ENCODE results near the gene KIF5C.

KIF5C gene

DNA sequence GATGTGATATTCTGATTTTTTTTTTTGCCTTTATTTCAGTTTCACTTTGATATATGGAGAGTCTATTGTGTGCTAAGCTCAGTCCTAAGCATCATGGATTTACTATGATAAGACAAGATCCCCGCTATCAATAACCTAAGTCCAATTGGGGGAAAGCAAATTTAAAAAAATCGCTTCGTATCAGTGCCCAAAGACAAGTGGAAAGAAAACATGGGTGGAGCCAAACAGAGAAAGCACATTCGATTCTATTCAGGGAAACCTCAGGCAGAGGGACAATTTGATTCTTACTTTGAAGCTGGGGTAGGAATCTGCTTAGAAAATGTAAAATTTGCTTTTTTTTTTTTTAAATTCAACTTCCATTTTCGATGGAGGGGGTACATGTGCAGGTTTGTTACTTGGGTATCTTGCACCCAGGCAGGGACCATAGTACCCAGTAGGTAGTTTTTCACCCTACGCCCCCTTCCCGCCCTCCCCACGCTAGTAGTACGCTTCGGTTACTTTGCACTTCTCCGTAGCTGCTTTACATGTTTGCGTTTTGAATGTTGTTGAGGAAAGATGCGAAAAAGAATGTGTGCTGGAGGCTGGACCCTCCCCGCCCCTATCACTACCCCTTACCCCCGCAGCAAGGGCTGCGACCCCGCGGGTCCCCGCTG is 12.4 kb downstream of the KIF5C start:
- no peak for DNase-seq (ENCODE audit: low read depth)

DNA sequence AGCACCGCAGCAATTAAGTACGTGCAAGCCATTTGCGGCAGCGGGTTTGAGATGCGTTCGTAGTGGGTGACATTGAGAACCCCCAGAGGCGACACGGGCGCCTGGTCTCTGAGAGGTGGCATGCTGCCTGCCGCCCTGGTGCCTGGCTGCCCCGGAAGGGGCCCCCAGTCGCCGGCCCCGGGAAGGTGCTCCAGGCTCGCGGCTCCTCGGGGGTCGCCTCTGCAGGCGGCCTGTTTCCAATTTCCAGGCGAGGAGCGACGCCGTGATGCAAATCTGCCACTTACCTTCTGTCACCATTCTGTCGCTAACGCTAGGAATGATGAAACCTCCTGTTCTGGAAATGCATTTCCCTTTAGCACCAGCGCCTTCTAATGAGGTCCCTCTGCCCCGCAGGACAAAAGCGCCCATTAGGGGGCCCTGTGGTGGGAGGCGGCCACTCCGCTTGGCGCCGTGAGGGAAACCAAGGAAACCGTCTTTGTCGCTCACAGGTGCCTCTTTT is 13.0 kb downstream of the KIF5C start:
- DNase-seq (ENCODE audit: low read depth) = no peak

DNA sequence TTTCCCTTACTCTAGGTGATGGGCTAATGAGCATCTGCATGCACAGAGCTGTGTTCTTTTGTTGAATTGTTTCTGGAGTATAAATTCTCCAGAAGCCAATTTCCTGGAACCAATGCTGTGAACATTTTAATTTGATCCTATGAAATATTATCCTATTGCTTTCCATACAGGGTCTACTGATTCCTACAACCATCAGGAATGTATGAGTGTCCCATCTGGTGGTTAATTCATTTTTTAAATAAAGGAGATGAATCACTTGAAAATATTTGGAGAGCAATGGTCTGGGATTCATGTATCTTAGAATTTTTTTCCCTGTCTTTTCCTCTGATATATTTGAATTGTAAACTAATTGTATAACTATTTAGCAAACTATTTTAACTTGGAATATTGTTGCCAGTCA is 14.0 kb downstream of the KIF5C start:
- no peak for DNase-seq (ENCODE audit: low read depth)

DNA sequence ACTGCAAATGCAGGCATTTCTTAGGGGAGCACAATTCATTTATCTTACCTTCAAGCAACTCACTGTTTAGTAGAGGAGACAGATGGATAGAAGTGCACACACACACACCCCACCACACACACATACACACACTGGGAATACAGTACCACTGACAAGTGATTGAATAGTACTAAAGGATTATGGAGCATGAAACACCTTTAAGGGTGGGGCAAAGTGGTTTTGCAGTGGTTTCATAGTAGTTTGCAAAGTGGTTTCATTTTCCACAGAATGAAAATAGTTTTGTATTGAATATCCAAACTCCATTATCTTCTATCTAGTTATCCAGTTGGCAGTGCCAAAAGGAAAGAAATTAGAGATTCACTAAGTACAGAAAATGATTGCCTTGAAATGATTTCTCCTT is 18.9 kb downstream of the KIF5C start:
- no peak for DNase-seq (ENCODE audit: low read depth)

DNA sequence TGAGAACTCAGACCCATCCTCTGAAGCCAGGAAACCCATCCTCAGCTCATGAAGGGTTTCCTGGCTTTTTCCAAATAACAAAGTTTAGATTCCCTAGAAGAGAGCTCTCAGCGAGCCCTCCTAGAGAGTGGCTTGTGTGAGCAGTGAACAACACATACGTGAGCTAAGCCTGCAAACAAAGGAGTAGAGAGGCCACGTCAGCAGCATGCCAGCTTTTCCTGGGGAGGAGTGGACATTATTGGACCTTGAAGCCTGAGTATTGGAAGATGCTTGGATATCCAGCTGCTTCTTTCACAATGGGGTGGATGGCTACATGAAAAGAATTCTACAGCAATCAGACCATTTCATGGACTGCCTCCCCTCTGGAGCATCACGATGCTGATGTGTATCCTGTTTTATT is 21.1 kb downstream of the KIF5C start:
- no peak for DNase-seq (ENCODE audit: low read depth)

DNA sequence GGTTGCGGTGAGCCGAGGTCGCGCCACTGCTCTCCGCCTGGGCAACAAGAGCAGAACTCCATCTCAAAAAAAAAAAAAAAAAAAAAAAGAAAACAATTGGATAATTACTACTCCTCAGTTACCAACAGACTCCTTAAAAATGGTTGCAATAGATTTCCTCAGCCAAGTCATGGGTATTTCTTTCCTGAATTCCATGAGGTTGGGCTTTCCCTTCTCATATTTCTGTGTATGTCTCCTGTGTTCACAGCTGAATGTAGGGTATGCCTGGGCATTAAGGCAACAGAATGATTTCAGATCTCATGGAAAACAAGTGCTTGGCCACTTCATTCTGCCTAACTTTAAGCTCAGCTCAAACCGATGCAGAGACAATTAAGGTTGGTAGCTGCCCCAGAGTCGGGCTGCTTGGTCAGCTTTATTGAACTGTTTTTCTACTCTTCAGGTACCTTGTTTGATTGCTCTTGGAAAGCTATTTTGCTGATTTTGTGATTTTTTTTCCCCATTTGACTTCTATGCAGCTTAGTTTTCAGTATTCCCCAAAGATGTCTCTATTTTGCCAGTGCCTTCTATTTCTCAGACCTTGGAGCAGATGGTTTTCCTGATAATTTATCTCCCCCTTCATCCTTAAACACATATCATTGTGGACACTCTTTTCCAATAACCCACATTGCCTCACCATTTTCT is 24.8 kb downstream of the KIF5C start:
- DNase-seq (ENCODE audit: low read depth) = no peak

DNA sequence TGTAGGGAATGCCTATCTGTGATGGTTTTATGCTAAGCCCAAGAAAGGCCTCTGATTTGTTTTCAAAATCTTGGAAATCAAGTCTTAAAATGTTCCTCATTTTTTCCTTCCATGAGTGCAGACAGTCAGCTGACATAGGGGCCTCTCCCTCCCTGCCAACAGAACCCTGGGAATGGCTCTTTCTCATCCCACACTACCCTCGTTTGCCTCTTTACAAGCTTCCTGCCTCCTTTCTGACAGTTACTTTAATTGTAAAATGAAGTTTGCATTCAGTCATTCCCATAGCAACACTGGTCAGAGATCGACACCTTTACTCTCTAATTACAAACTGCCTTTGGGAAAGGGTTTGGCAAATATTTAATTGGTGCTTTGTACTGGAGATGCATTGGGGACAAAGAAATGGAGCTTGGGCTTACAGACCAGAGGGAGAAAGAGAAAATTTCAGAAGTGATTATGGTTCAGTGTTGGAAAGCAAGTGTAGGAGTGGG is 25.4 kb downstream of the KIF5C start:
- DNase-seq (ENCODE audit: low read depth) = no peak

DNA sequence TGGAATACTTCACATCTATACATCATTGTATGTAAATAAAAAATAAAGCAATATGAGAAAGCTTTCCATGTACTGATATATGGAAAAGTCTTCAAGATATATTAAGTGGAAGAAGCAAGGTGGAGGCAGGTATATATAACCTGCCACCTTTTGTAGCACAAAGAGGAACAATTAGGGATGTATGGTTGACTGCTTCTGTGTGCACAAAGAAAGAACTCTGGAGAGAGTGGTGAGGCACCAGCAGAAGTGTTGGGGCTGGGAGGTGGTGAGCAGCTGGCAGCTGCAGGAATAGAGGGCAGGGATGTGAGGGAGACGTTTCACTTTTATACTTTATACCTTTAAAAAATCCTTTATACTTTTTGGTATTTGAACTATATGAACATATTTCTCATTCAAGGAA is 26.1 kb downstream of the KIF5C start:
- no peak for DNase-seq (ENCODE audit: low read depth)

DNA sequence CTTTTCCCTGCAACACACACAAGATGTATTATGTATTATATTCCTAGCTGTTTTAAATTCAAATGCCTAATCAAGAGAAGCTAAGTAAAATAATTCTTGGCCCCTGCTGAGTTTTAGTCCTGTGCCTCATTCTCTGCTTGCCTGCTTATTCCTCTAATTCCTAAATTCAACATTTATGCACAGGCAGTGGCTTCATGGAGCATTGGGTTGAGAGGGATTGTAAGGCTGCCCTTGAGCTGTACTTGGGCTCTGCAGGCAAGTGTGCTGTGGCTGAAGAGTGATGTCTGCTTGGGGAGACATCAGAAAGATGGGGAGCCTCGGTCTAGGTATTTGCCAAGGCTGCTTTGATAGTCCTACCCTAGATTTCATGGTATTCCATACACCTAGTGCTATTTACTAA is 27.8 kb downstream of the KIF5C start:
- no peak for DNase-seq (ENCODE audit: low read depth)

DNA sequence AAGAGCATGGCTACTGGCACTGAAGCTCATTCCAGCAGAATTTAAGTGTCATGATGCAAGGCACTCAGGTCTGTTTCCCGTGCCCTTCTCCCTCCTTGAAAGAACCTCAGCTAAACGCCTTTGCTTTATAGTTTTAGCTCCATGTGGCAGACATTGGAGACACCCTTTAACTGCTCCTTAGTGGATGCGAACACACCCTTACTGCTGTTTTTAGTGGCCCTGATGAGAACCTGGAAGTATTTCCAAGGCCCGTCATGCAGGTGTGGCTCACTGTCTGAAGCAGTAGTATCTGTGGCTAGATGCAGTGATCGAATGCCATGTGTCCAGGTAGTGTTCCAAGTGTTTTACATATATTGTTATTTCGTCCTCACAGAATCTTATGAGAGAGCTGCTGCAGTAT is 28.3 kb downstream of the KIF5C start:
- no peak for DNase-seq (ENCODE audit: low read depth)

DNA sequence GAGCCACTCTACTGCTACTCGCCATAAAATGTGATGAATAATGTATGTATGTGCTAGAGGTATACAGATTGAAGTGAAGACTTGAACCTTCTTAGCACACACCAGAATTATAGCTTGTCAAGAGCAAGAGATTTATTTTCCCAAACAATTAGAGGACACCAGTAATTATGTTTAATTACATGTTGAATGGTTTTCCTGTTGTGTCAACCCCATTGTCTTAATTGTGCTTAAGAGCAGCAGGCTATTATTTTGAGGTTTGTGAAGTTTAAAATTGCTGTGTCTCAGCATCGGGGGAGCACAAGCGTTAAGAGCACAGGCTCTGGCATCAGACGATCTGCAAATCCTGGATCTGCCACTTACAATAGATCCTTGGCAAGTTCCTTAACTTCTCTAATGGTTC is 29.0 kb downstream of the KIF5C start:
- DNase-seq (ENCODE audit: low read depth) = no peak

DNA sequence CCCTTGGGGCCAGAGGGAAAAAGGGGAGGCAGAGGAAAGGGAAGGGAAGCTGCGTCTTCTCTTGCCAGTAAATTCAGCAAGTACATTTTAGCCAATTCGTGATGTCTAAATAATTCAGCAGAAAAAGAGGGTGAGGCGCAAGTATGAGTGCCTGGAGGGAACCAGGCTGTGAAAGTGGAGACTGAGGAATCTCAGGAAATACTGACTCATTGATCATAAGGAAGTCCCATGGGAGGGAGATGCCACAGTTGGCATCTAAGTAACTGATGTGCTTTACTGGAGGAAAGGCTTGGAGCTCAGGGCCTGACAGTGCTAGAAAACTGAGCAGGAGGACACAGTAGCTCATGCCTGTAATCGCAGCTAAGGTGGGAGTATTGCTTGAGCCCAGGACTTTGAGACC is 31.1 kb downstream of the KIF5C start:
- no peak for DNase-seq (ENCODE audit: low read depth)

DNA sequence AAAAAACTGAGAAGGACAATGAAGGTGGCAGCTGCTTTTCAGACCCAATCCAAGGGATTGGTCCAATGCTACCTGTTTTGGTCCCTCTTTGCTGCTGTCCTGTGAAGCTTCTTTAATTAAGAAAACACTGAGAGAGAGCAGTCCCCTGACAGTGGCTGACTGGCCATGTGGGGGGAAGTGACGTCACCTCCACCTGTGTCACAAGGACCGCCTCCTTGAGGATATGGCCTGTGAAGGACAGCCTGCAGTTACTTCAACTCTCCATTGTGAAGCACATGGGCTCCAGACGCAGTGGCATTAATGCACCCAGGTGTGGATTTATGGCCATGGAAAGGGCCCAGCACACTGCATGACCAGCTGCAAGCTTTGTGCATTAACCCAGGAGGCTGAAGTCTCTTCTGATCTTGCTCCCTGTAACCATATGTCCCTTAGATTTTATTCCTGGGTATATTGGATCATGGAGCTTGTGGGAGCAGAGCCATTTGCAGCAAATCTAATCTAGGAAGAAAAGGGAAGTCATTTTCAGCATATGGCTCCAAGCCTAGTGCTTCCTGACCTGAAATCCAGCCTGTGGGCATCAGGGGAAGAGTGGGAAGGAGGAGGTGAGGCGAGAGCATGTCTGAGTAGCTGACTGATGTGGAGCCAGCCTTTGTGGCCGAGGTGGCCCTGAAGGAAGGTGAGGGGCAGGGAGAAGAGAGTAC is 32.2 kb downstream of the KIF5C start:
- no peak for DNase-seq (ENCODE audit: low read depth)

DNA sequence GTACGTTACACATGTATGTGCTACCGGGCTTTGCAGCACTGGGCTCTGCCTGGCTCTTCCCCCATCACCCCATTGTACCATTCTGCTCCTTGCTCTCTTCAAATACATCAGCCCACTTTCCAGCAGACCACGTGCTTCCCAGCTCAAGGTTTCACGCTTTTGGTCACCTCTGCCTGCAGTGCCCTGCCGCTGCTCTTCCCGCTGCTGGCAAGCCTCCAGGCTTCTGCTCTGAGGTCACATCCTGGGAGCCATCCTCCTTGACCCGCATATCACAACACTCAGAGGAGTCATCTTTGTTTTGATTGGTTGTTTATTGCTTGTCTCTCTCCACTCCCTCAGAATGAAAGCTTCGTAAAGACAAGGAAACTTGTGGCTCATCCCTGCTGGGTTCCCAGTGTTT is 34.1 kb downstream of the KIF5C start:
- no peak for DNase-seq (ENCODE audit: low read depth)

DNA sequence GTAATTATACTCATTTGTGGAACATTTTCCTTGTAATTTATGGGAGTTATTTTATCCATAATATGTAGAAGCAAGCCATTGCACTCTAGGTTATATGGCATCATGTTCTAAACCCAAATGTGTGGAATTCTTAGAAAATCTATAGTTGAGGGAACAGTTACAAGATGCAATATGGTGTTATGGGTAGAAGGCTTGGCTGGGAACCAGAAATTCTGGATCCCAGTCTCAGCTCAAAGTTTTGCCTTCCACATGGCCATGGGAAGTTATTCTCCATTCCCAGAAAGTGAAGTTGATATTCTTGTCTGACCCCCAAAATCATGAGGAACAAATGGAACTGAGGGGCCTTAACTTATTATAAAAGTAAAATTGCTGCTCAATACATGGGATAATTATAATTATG is 38.0 kb downstream of the KIF5C start:
- DNase-seq (ENCODE audit: low read depth) = no peak

DNA sequence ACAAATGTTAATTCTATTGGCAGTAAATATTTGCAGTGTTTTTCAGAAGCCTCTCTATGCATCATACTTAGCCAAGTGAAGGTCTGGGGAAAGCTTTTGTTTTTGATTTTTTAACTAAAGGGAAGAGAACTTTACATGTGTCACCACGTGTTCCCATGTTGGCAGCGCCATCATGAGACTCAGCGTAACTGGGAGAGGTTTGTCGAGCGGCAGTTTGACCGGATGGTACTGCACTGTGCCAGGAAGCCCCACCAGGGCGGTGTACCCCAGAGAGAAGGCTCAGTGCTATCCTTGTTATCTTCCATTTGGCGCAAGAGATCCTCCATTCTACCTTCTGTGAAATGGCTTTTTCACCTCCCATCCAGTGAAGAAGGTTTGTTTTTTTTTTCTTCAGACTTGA is 38.5 kb downstream of the KIF5C start:
- DNase-seq (ENCODE audit: low read depth) = no peak

DNA sequence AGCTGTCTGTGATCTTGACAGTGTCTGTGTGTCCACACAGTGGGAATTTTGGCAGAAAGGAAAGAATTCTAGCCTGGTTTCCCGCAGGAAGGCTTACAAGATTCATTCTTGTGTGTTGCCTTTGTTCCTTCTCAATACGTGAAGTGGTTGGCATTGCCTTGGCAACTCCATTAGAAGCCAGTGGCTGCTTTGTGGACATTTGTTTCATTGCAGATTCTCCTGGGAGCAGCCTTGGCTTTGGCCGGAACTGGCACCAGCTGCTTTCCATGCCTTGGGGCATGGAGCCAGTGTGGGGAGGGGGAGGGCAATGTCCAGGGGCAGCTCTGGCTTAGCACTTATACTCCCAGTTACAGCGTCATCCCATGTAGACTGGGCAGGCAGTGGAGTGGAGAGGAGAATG is 39.4 kb downstream of the KIF5C start:
- no peak for DNase-seq (ENCODE audit: low read depth)

DNA sequence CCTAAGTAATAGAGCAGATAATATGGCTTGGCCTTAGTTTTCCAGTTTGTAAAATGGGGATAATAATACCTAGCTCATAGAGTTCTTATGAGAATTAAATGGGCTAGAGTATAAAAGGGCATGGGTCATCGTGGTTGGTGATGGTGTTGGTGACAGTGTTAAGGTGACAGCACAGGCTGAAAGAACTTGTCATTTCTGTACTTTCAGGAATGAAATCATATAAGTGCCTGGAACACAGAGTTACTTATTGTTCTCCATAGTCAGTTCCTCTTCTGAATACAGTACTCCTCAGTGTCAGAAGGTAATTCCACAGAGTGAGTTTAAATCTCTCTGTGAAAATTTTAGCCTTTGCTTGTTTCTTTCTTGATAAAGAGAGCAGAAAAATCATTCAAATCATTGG is 42.4 kb downstream of the KIF5C start:
- DNase-seq (ENCODE audit: low read depth) = no peak

DNA sequence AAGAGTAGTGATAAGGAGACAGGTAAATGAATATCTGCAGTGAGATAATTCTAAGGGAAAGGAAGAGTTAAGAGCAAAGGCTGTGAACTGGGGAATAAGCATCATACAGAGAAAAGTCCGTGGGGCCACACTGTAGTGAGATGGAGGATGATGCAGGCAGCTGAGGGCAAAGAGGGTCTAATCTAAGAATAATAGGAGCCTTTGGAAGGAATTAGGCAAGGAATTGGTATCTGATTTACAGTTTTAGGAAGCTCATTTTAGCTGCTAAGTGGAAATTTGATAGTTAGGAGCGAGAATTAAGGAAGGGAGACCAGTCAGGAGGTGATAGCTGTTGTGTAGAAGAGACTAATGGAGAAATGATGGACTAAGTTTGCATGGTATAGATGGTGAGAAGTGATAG is 43.5 kb downstream of the KIF5C start:
- DNase-seq (ENCODE audit: low read depth) = no peak

DNA sequence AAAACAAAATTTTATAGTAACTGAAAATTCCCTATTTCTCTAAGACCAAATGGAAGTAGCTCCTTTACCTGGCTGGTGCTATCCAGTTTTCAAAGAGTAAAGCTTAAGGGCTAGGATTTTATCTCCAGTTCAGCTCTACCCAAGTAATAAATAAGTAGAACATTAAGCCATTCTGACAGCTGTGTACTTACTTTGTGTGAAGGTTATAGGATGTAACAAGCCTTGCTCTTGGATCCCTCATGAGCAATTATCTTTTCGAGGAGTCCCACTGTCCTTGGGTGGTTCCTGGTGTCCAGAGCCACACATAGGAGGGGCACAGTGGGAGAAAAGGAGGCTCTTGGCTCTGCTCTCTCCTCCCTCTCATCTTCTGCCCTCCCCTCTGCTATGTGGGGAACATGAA is 45.5 kb downstream of the KIF5C start:
- DNase-seq (ENCODE audit: low read depth) = no peak

DNA sequence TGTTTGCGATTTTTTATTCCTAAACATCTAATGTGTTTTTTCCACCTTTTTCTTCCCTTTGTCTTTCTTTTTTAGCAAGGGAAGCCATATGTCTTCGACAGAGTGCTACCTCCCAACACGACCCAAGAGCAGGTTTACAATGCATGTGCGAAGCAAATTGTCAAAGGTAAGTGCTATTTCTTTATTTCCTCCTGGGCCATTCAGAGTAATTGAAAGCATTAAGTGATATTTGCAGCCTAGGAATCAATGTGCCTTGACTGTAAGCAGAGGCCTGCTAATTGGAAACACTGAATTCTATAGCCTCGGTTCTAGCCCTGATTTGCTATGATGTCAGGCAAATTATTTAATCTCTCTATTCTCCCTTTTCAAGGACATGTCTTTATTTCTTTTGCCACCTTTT is 47.0 kb downstream of the KIF5C start:
- no peak for DNase-seq (ENCODE audit: low read depth)

DNA sequence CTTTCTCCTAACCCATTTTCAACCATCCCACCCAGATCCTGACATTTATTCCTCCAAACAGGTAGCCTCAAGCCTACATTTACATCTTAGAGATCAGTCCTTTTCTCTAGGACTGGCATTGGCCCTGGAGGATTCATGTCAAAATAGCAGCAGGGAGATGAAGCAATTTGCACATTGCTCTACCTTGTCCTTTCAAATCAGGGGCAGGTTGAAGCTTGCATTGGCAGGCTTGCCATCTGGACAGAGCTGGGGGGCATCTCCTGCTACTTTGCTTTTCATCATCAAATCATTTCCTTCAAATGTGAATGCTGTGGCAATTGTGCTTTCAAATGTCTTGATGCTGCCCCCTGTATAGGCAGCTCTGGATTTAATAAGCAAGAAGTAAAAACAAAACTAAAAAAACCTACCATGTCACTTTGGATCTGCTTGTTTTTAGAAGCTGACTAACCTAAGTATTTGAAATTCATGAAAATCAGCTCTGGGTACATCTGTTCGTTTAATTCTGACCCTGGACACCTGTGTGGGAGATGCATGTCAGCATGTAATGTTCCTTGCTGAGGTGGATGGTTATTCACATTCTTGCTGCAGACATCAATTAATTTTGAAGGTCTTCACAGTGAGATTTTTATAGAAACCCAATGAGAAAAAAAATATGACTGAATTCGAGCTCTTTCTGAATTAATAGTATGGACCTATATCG is 47.9 kb downstream of the KIF5C start:
- DNase-seq (ENCODE audit: low read depth) = no peak

All from fibroblast of the conjunctiva (primary cell).